Type B pancreatic cell (in vitro differentiated cells): ENCODE measurements around the gene LRIT3. TPM values are rescaled to one million over a fixed set of nuclear protein-coding genes. Genes with fewer than 3 reads are reported as not detected.

Experiments used
- DNase-seq: peaks from one replicate; pipeline ENCODE4 v3.0.0; 2021; ENCODE audit warnings: mixed read lengths; ENCODE audit not compliant: unreplicated experiment; ENCODE audit errors: extremely low spot score
- H3K27ac Mint-ChIP-seq: 2 replicates; pipeline ENCODE4 v1.8.0; 2021; ENCODE audit warnings: mild to moderate bottlenecking, mixed read lengths
- H3K27me3 Mint-ChIP-seq: 2 replicates; pipeline ENCODE4 v1.8.0; 2021; ENCODE audit warnings: mixed read lengths
- H3K36me3 Mint-ChIP-seq: 2 replicates; pipeline ENCODE4 v1.8.0; 2021; ENCODE audit warnings: mixed read lengths
- H3K4me1 Mint-ChIP-seq: one replicate; pipeline ENCODE4 v1.8.0; 2021; ENCODE audit warnings: mixed read lengths; ENCODE audit not compliant: unreplicated experiment
- H3K4me3 Mint-ChIP-seq: 2 replicates; pipeline ENCODE4 v1.8.0; 2021; ENCODE audit warnings: mild to moderate bottlenecking, mixed read lengths
- H3K9me3 Mint-ChIP-seq: 2 replicates; pipeline ENCODE4 v1.8.0; 2021; ENCODE audit warnings: mixed read lengths
- total RNA-seq: library from RNA; stranded (reverse); gene quantifications from 2 replicates; pipeline ENCODE4 v1.2.1, GENCODE V29; 2021; ENCODE audit warnings: low replicate concordance
- TF ChIP-seq, protein P1 (sequence below): fragments of 200-600 bp; sonication (generic); conservative IDR thresholded peaks from 2 replicates; pipeline ENCODE4 v1.5.0; 2021; ENCODE audit warnings: antibody characterized with exemption, mild to moderate bottlenecking

LRIT3 gene
- total RNA-seq, 1 donor from 2014 or later, result 0.27 TPM

DNA sequence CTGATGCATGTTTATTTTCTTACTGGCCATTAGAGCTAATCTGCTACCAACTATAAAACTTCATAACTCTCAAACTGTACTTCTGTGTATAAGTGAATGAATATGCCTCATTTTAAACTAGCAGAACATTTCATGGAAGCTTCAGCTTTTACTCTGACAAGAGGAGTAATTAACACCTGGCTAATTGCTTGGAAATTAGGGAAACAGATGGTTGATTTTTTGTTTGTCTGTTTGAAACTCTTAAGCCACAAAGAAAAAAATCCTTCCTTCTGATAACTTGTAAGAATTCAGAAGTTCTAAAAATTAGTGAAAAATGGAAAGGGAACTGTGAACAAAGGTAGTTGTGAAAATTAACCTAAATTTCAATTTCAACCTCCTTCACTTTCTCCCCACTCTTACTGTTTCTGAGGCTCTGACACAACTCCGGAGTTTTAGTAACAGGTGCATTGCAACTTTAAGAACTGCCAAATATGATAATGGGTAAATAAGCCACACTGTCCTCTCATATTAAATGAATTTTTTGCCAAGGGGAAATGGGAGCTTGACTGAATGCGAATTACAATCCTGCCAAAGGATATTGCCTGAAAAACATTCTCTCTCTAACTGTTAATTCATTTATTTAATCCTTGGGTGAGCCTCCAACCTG, 65.8 kb downstream of the LRIT3 start:
- peaks cover 20% of the 10 kb centered on the region for H3K4me1 Mint-ChIP-seq
- peak overlapping the region; percentile 77 for H3K27ac Mint-ChIP-seq
- DNase-seq, result no peak
- peak overlapping the region; percentile 83 for H3K4me3 Mint-ChIP-seq
- H3K36me3 Mint-ChIP-seq, result no peaks in the 10 kb centered on the region
- H3K9me3 Mint-ChIP-seq, result peaks cover 5% of the 10 kb centered on the region
- H3K27me3 Mint-ChIP-seq, result no peaks in the 10 kb centered on the region
- TF ChIP-seq, protein P1, sequence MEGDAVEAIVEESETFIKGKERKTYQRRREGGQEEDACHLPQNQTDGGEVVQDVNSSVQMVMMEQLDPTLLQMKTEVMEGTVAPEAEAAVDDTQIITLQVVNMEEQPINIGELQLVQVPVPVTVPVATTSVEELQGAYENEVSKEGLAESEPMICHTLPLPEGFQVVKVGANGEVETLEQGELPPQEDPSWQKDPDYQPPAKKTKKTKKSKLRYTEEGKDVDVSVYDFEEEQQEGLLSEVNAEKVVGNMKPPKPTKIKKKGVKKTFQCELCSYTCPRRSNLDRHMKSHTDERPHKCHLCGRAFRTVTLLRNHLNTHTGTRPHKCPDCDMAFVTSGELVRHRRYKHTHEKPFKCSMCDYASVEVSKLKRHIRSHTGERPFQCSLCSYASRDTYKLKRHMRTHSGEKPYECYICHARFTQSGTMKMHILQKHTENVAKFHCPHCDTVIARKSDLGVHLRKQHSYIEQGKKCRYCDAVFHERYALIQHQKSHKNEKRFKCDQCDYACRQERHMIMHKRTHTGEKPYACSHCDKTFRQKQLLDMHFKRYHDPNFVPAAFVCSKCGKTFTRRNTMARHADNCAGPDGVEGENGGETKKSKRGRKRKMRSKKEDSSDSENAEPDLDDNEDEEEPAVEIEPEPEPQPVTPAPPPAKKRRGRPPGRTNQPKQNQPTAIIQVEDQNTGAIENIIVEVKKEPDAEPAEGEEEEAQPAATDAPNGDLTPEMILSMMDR, result no peak

DNA sequence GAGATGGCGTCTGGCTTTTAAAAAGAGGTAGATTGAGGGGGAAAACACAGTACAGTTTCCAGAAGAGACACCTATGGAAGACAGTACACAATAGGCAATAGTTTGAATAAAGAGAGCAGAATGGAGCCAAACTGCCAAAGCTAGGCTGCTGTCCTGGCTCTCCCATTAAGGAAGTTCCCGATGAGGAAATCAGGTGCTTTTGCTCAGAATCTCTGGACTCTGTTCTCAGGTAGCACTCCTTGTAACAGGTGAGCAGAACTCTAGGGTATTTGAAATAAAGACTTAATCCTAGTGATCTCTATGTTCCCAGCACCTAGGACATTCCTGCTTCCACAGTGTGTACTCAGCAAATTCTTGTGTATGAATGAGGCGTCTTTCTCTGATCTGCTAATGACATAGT, 66.4 kb downstream of the LRIT3 start:
- peaks cover 5% of the 10 kb centered on the region for H3K9me3 Mint-ChIP-seq
- H3K36me3 Mint-ChIP-seq, result no peaks in the 10 kb centered on the region
- peak overlapping the region; percentile 83 for H3K4me3 Mint-ChIP-seq
- H3K27ac Mint-ChIP-seq, result peak overlapping the region; percentile 64
- no peaks in the 10 kb centered on the region for H3K27me3 Mint-ChIP-seq
- H3K4me1 Mint-ChIP-seq, result peaks cover 20% of the 10 kb centered on the region
- no peak for DNase-seq
- TF ChIP-seq, protein P1, result no peak

DNA sequence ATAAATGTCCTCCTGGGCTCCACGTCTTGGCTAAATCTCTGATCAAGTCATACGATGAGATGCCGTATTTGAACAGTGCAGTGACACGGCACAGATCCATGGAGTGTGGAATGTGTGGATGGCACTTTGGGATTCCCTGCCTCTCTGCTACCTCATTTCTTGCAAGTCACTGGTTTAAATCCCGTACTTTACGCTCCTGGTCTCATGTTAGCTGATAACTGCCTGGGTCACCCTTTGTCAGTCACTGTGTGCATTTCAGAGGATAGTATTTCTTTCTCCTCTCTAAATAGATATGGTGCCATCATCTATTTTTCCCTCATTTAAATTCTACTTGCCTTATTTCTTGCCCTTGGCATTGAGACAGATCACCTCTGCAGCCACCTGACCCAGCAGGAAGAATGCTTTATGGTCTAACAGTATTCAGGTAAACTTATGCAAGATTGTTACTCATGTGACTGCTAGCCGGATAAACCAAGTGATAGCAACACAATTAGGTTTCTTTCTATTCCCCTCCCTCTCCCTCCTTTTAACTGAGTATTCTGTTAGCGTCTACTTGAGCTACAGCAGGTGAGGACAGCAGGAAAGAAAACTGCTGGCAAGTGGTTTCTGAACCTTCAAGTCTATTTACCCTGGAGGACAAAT, 67.6 kb downstream of the LRIT3 start:
- Mint-ChIP-seq H3K27ac (peak overlapping the region; percentile 40), H3K4me3 (peak overlapping the region; percentile 83), H3K27me3 (no peaks in the 10 kb centered on the region), H3K9me3 (peaks cover 5% of the 10 kb centered on the region), H3K36me3 (no peaks in the 10 kb centered on the region), H3K4me1 (peaks cover 20% of the 10 kb centered on the region)
- DNase-seq, result no peak
- TF ChIP-seq, protein P1, result no peak

DNA sequence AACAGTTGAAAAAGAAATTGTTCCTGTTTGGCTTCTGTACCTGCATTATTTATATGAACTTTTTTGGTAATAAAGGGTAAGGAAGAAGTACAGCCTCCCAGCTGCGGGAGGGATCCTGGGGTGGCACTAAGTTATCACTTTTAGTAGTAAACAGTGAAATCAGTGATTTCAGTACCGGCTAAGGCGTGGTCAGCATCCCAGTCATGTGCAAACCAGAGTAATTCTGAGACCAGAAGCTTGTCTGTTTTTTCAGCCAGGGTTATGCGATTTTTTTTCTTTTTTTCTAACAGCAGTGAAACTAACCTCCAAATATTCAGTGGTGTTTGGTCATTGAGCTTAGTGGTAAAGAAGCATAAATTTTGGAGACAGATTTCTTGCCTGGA, 68.1 kb downstream of the LRIT3 start:
- Mint-ChIP-seq H3K4me3 (peak overlapping the region; percentile 83), H3K27me3 (no peaks in the 10 kb centered on the region), H3K27ac (peak overlapping the region; percentile 40), H3K4me1 (peaks cover 24% of the 10 kb centered on the region), H3K36me3 (no peaks in the 10 kb centered on the region), H3K9me3 (peaks cover 5% of the 10 kb centered on the region)
- no peak for DNase-seq
- TF ChIP-seq, protein P1, result no peak

DNA sequence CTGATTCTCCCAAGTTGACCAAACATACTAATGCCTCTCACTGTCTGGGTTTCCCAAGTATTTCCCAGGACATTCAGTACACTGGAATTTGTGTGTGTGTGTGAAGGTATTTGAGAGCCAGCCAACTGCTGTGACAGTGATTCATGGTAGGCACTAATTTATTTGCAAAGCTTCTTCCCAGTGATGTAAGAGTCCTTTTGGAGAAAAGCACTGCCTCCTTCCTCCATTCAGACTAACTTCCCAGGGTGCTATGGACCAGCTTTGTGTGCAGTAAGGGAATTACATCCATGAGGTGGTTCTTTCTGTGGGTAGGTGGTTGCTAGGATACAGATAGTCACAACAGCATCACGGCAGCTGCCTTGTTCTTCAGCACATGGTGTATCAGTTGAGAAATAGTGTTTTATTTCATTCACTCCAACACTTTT, 73.5 kb downstream of the LRIT3 start:
- TF ChIP-seq, protein P1, result no peak
- DNase-seq, result no peak
- H3K27ac Mint-ChIP-seq, result peak overlapping the region; percentile 79

More for the DNA sequence above, 73.5 kb downstream of the LRIT3 start:
- Mint-ChIP-seq H3K4me1 (peaks cover 11% of the 10 kb centered on the region), H3K4me3 (peak overlapping the region; percentile 12), H3K27me3 (no peaks in the 10 kb centered on the region), H3K36me3 (peaks cover 4% of the 10 kb centered on the region), H3K9me3 (no peaks in the 10 kb centered on the region)

Other genes with a start within 250 kb of the LRIT3 start
- 41.9 and 49.9 TPM in 2 replicates for gene CASP6, start 144.7 kb upstream of the LRIT3 start, total RNA-seq
- gene PLA2G12A, start 118.0 kb upstream of the LRIT3 start, total RNA-seq, result 39.3 and 44.0 TPM in 2 replicates
- gene CFI, start 46.1 kb upstream of the LRIT3 start, total RNA-seq, result 15.4 and 24.0 TPM in 2 replicates
- gene GAR1, start 32.3 kb upstream of the LRIT3 start, total RNA-seq, result 27.9 and 44.7 TPM in 2 replicates
- gene RRH, start 20.1 kb upstream of the LRIT3 start, total RNA-seq, result 0.41 TPM in 1 of 2 replicates, not detected in the other
- 25.5 and 65.1 TPM in 2 replicates for gene EGF, start 64.8 kb downstream of the LRIT3 start, total RNA-seq